ENCODE measurements around the gene PAK1. TPM values are rescaled to one million over a fixed set of nuclear protein-coding genes. Genes with fewer than 3 reads are reported as not detected.

Gene PAK1
- polyA plus RNA-seq, 1 experiment, result 70.3 TPM

DNA sequence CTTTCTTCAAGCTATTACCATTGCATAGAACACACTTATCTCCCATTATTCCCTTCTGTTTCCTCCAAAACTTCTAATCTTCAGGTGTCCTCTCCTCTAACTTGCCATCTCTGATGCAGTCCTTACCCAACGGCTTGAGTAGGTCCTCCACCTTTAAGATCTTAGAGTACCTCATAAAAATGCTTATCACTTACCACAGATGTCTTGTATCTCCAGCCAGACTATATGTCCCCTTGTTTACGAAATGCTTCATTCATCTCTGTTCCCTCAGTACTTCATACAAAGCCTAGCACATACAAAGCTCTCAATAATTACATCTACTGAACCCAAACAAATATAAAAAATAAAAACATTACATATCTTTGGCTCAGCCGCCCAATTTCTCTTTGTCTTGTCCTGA lies 49.2 kb downstream of the PAK1 start:
- CTCF ChIA-PET, result no interaction called here
- Histone ChIP-seq H3K27me3 (ENCODE audit: control insufficient read depth, insufficient read depth, low read length) (no peaks in the 10 kb centered on the region), H3K4me3 (ENCODE audit: low read depth, low read length) (no peak overlapping the region), H3K27ac (ENCODE audit: low read depth, low read length) (no peak overlapping the region), H3K9me3 (ENCODE audit: control insufficient read depth, insufficient read depth, low read length) (no peaks in the 10 kb centered on the region)
- TF ChIP-seq, protein P1, sequence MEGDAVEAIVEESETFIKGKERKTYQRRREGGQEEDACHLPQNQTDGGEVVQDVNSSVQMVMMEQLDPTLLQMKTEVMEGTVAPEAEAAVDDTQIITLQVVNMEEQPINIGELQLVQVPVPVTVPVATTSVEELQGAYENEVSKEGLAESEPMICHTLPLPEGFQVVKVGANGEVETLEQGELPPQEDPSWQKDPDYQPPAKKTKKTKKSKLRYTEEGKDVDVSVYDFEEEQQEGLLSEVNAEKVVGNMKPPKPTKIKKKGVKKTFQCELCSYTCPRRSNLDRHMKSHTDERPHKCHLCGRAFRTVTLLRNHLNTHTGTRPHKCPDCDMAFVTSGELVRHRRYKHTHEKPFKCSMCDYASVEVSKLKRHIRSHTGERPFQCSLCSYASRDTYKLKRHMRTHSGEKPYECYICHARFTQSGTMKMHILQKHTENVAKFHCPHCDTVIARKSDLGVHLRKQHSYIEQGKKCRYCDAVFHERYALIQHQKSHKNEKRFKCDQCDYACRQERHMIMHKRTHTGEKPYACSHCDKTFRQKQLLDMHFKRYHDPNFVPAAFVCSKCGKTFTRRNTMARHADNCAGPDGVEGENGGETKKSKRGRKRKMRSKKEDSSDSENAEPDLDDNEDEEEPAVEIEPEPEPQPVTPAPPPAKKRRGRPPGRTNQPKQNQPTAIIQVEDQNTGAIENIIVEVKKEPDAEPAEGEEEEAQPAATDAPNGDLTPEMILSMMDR (IDR thresholded peaks at IDR 0.05; ENCODE audit: low read depth, low read length), result no peak
- POLR2A ChIA-PET, result no interaction called here
- no peak for DNase-seq (ENCODE audit: low read depth, low spot score)

DNA sequence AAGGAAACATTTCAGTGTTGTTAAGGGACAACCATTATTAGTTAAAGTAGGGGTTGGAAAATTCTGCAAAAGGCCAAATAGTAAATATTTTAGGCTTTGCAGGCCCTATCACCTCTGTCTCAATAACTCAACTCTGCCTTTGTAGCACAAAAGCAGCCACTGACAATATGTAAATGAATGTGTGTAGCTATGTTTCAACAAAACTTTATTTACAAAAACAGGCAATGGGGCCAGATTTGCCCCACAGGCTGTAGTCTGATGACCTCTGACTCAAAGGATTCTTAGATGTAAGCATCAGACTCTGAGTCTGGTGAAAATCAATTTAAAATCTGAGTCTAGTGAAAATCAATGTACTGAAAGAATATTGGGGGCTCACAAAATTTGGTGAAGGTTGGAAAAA lies 50.3 kb downstream of the PAK1 start:
- Histone ChIP-seq H3K4me3 (ENCODE audit: low read depth, low read length) (no peak overlapping the region), H3K27ac (ENCODE audit: low read depth, low read length) (no peak overlapping the region), H3K9me3 (ENCODE audit: control insufficient read depth, insufficient read depth, low read length) (no peaks in the 10 kb centered on the region), H3K27me3 (ENCODE audit: control insufficient read depth, insufficient read depth, low read length) (no peaks in the 10 kb centered on the region)
- no peak for DNase-seq (ENCODE audit: low read depth, low spot score)
- CTCF ChIA-PET, result interaction anchor here (1.1 kb wide), 1 partner anchor 124 kb away, joined by 3 read pairs; no protein-coding TSS in a partner anchor
- TF ChIP-seq, protein P1 (IDR thresholded peaks at IDR 0.05; ENCODE audit: low read depth, low read length), result no peak
- POLR2A ChIA-PET, result no interaction called here

DNA sequence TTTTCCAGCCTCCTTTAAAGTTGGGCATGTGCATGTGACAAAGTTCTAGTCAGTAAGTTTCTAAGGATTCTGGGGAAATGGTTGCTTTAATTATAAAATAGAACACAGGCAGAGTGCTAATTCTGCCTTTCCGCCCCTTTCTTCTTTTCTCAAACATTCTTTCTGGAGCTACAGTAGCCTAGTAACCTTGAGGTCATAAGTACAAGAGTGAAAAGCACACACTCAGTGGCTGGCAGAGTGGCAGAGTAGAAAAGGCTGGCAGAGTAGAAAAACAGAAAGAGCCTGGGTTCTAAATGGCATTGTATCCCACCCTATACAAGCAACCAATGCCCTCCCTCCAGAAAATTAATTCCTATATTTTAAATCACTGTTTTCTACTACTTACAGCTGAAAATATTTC lies 51.2 kb downstream of the PAK1 start:
- no peak for DNase-seq (ENCODE audit: low read depth, low spot score)
- Histone ChIP-seq H3K27me3 (ENCODE audit: control insufficient read depth, insufficient read depth, low read length) (no peaks in the 10 kb centered on the region), H3K9me3 (ENCODE audit: control insufficient read depth, insufficient read depth, low read length) (no peaks in the 10 kb centered on the region), H3K27ac (ENCODE audit: low read depth, low read length) (no peak overlapping the region), H3K4me3 (ENCODE audit: low read depth, low read length) (no peak overlapping the region)
- TF ChIP-seq, protein P1 (IDR thresholded peaks at IDR 0.05; ENCODE audit: low read depth, low read length), result no peak
- ChIA-PET CTCF (interaction anchor here (1.1 kb wide), 1 partner anchor 125 kb away, joined by 3 read pairs; no protein-coding TSS in a partner anchor), POLR2A (no interaction called here)

DNA sequence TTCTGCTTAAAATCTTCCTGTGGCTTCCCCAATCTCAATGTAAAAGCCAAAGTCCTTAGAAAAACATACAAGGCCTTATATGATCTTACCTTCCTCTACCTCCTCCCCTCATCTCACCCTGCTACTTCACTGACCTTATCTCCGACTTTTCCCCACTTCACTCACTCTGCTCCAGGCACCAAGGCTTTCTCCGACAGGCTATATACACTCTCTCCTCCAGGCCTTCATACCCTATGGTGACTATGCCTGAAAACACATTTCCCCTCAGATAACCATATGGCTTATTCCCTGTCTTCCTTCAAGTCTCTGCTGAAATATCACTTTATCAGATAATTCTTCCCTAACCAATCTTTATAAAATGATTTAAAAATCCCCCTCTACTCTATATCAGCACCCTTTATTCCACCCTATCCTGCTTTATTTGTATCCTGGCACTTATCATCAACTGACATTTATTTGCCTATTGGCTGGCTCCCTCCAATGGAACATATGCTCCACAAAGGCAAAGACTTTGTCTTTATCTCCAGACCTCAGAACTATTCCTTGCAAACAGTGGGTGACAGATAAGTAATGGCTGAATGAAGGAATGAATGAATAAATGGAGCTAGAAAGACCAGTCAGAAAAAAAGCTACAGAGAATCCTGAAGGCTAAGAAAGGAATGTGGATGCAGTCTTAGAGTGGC lies 52.7 kb downstream of the PAK1 start:
- CTCF ChIA-PET, result no interaction called here

DNA sequence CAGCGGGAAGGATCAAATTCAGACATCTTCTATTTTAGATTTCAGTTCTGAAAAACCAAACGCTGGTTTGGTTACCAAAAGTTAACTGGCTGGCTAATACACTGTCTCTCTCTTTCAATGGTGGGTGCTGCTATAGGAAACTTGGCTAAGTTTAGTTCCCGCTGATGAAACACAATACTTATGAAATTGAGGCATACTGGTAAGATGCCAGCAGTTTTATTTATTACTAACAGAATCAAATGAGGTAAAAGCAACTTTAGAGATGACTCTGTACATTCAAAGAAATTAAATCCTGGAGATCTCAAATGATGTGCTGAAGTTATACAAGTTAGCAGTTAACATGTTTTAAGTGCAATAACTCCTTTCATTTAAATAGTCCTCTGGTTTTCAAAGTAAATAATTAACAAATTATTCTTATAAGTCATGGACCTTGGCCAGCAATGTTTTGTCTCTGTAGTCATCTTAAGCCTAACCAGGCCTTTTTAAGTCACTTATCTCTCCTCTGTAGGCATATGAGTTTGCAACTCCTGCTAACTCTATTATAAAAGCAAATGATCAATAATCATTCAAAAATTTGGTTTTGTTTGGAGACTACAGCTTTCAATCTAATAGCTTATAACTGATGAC lies 54.8 kb downstream of the PAK1 start:
- no peak for DNase-seq (ENCODE audit: low read depth, low spot score)
- no peaks in the 10 kb centered on the region for H3K9me3 ChIP-seq (ENCODE audit: control insufficient read depth, insufficient read depth, low read length)
- ChIA-PET CTCF (no interaction called here), POLR2A (no interaction called here)
- TF ChIP-seq, protein P1 (IDR thresholded peaks at IDR 0.05; ENCODE audit: low read depth, low read length), result no peak
- H3K4me3 ChIP-seq (ENCODE audit: low read depth, low read length), result no peak overlapping the region
- no peaks in the 10 kb centered on the region for H3K27me3 ChIP-seq (ENCODE audit: control insufficient read depth, insufficient read depth, low read length)
- H3K27ac ChIP-seq (ENCODE audit: low read depth, low read length), result no peak overlapping the region

More for the DNA sequence above, 52.7 kb downstream of the PAK1 start:
- no peak for DNase-seq (ENCODE audit: low read depth, low spot score)
- Histone ChIP-seq H3K9me3 (ENCODE audit: control insufficient read depth, insufficient read depth, low read length) (no peaks in the 10 kb centered on the region), H3K27ac (ENCODE audit: low read depth, low read length) (no peak overlapping the region), H3K27me3 (ENCODE audit: control insufficient read depth, insufficient read depth, low read length) (no peaks in the 10 kb centered on the region), H3K4me3 (ENCODE audit: low read depth, low read length) (no peak overlapping the region)
- TF ChIP-seq, protein P1 (IDR thresholded peaks at IDR 0.05; ENCODE audit: low read depth, low read length), result no peak
- POLR2A ChIA-PET, result no interaction called here
